Prostate gland (tissue), 2 donors: ENCODE results near the gene KRT73. TPM values are rescaled to one million over a fixed set of nuclear protein-coding genes. Genes with fewer than 3 reads are reported as not detected.

ENCODE experiments used
- DNase-seq: peaks from one replicate; pipeline ENCODE4 v3.0.0-alpha.2; 2019; ENCODE audit warnings: low spot score
- H3K27ac ChIP-seq, 2 donors: fragments of 200-600 bp; sonication (generic); 2 replicates each; pipeline ENCODE4 v1.5.1; 2017 to 2019
- H3K27me3 ChIP-seq: fragments of 200-600 bp; sonication (generic); replicated peaks from 2 replicates; pipeline ENCODE4 v1.5.1; 2019; ENCODE audit not compliant: insufficient read depth
- H3K36me3 ChIP-seq, 2 donors: fragments of 200-600 bp; sonication (generic); 1 replicate in 1 of 2; 2 replicates in 1 of 2; pipeline versions ENCODE4 v1.5.1 to v1.8.1; 2017 to 2019
- H3K4me1 ChIP-seq: fragments of 200-600 bp; sonication (generic); replicated peaks from 2 replicates; pipeline ENCODE4 v1.5.1; 2019
- H3K4me3 ChIP-seq, 2 donors: fragments of 200-600 bp; sonication (generic); 2 replicates each; pipeline ENCODE4 v1.5.1; 2017 to 2019
- H3K9me3 ChIP-seq: fragments of 200-600 bp; sonication (generic); 2 replicates; pipeline ENCODE4 v1.5.1; 2017
- CTCF ChIP-seq, 4 experiments: fragments of 200-600 bp in 2 of 4; fragments of 450-650 bp in 2 of 4; sonication (generic) in 2 of 4; IDR thresholded peaks; 1 replicate in 3 of 4; 2 replicates in 1 of 4; pipeline ENCODE4 v1.5.1; 2016 to 2019; ENCODE audit warnings: antibody characterized with exemption in 4 of 4, mild to moderate bottlenecking in 2 of 4, moderate library complexity in 2 of 4
- POLR2A ChIP-seq: fragments of 450-650 bp; IDR thresholded peaks from one replicate; pipeline ENCODE4 v1.6.1; 2016; ENCODE audit warnings: antibody characterized with exemption, mild to moderate bottlenecking
- POLR2AphosphoS5 ChIP-seq: sonication (generic); formaldehyde crosslinking; IDR thresholded peaks from one replicate; pipeline ENCODE4 v1.6.1; 2017; ENCODE audit warnings: antibody characterized with exemption
- WGBS: methylation state at CpG from one replicate; pipeline ENCODE4 v1.1.5; 2018; 5-methylcytosine and 5-hydroxymethylcytosine counted together
- intact Hi-C: fragments of 100-400 bp; cut with DNase I; formaldehyde crosslinking; loops from one replicate; pipeline ENCODE4 v1.14.2; 2022
- total RNA-seq, 2 donors: library from RNA; depleted of rRNA; stranded (reverse); fragments of >200 nt; gene quantifications; one replicate each; pipeline ENCODE4 v1.1.0, GENCODE V29; 2016

Gene KRT73
- total RNA-seq, 2 donors from 2014 or later: not detected

DNA sequence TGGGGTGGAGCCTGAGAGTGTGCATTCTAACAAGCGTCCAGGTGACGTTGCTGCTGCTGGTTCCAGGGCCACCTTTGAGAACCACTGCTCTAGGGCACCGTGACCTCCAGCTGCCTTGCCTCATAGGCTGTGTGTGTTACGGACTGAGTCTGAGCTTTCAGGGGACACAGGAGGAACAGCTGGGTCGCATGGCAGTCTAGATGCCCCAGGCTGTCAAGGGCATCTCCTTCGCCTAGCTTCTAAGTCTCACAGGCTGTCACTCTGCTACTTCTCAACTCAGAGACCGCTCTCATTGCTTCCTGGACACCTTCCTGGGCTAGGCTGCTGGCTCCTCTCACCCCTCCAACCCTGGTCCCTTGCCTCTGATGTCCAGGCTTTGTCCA is 965 bp downstream of the KRT73 start:
- no peak overlapping the region for H3K27ac ChIP-seq
- 92% methylated on average over 7 of the region's 7 CpGs for WGBS
- intact Hi-C loops: no loop called here
- TF ChIP-seq POLR2AphosphoS5: no peak
- TF ChIP-seq POLR2A: no peak
- H3K4me3 ChIP-seq: no peak overlapping the region
- no peaks in the 10 kb centered on the region for H3K27me3 ChIP-seq
- H3K36me3 ChIP-seq: no peaks in the 10 kb centered on the region
- H3K4me1 ChIP-seq: no peaks in the 10 kb centered on the region
- no peak for DNase-seq
- no peaks in the 10 kb centered on the region for H3K9me3 ChIP-seq

- Histone ChIP-seq H3K9me3 (no peaks in the 10 kb centered on the region), H3K4me1 (no peaks in the 10 kb centered on the region), H3K27ac (no peak overlapping the region), H3K36me3 (no peaks in the 10 kb centered on the region), H3K4me3 (no peak overlapping the region), H3K27me3 (no peaks in the 10 kb centered on the region)
- no peak for TF ChIP-seq CTCF (IDR thresholded peaks at IDR 0.05)
- 86% methylated on average over 10 of the region's 10 CpGs for WGBS
- intact Hi-C loops: no loop called here
- no peak for DNase-seq
These were observed 1.5 kb downstream of the KRT73 start for GRCh38 chr12:52616680-52617402.

- H3K27me3 ChIP-seq: no peaks in the 10 kb centered on the region
- H3K4me1 ChIP-seq: no peaks in the 10 kb centered on the region
- H3K9me3 ChIP-seq: no peaks in the 10 kb centered on the region
- 89% methylated on average over 9 of the region's 9 CpGs for WGBS
- H3K27ac ChIP-seq: no peak overlapping the region
- TF ChIP-seq POLR2AphosphoS5 (no peak), POLR2A (no peak), CTCF (IDR thresholded peaks at IDR 0.05) (no peak)
- DNase-seq: no peak
- no peak overlapping the region for H3K4me3 ChIP-seq
- no peaks in the 10 kb centered on the region for H3K36me3 ChIP-seq
- intact Hi-C loops: no loop called here
These were observed 2.4 kb downstream of the KRT73 start for GRCh38 chr12:52615912-52616311.

DNA sequence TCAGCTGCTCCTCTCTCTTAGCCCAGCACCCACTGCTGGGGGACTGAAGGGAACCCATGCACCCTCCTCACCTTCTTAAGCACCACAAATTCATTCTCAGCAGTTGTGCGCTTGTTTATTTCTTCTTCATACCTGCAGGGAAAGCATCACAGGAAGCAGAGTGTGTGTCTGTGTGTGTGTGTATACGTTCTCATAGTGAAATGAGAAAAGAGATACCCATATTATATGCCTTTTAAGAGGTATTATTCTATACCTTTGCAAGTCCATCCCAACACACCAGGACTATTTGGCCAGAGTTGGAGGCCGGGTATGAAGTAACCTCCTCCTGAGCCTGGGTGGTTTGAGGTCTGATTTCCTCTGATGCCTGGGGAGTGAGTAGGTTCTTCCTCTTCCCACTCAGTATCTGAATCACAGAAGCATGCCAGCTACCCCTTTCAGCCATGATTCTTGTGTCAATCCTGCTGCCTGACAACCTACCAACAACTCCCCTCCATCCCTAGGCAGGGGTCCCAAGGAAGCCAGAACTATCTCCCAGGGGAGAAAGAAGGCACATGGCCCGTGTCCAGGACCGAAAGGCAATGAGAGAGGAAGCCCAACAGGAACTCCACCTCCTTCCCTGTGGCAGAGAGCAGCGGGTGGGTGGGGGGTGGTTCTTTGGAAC is 3.0 kb downstream of the KRT73 start:
- H3K27me3 ChIP-seq: no peaks in the 10 kb centered on the region
- no peak overlapping the region for H3K27ac ChIP-seq
- WGBS: 67% methylated on average over 6 of the region's 6 CpGs
- intact Hi-C loops: no loop called here
- no peaks in the 10 kb centered on the region for H3K4me1 ChIP-seq
- TF ChIP-seq POLR2AphosphoS5 (no peak), CTCF (IDR thresholded peaks at IDR 0.05) (no peak), POLR2A (no peak)
- no peaks in the 10 kb centered on the region for H3K9me3 ChIP-seq
- DNase-seq: no peak
- no peaks in the 10 kb centered on the region for H3K36me3 ChIP-seq
- no peak overlapping the region for H3K4me3 ChIP-seq

DNA sequence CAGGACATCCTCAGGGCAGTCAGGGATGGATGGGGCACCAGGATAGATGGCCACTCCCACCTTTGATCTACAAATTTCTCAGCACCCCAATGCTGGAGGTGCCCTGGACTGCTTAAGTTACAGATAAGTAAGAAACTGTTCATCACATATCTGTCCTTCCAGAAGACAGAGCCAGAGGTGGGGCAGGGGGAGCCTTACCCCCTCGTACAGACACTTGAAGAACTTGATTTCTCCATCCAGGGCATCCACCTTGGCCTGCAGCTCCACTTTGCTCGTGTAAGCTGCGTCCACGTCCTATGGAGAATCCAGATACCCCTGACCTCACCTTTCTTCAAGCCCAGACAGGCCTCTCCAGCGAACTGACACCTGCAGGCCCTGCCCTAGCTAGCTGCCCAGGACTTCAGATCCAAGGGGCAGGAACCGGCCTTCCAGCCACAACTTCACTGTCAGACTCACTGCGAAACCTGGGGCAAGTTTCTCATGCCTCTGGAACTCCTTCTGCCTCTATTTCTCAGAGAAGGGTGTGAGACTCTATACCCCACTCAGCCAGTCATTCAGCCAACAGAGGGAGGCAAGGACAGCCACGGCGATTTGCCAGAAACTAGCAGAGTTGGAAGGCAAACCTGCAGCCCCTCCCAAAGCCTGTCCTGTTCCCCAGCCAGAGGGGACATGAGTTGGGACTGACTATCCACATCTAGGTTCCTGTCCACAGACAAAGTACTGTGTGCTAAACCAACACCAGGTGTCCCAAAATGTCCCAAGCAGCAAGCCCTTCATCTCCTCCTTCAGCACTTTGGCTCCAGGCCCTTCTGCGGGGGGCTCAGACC is 3.8 kb downstream of the KRT73 start:
- H3K4me3 ChIP-seq: no peak overlapping the region
- H3K27ac ChIP-seq: no peak overlapping the region
- intact Hi-C loops: no loop called here
- H3K36me3 ChIP-seq: no peaks in the 10 kb centered on the region
- 83% methylated on average over 10 of the region's 10 CpGs for WGBS
- TF ChIP-seq POLR2AphosphoS5: no peak
- no peak for TF ChIP-seq CTCF (IDR thresholded peaks at IDR 0.05)
- TF ChIP-seq POLR2A: no peak
- DNase-seq: no peak
- H3K9me3 ChIP-seq: no peaks in the 10 kb centered on the region
- H3K4me1 ChIP-seq: no peaks in the 10 kb centered on the region
- no peaks in the 10 kb centered on the region for H3K27me3 ChIP-seq
